ENCODE measurements around the gene SERPINA4. TPM values are rescaled to one million over a fixed set of nuclear protein-coding genes. Genes with fewer than 3 reads are reported as not detected.

Gene SERPINA4
- total and polyA plus RNA-seq, 2 of the 13 experiments (the other 11 are each of a cell fraction or from before 2014, with no cell fraction given), result 39.1 to 57.8 TPM

DNA sequence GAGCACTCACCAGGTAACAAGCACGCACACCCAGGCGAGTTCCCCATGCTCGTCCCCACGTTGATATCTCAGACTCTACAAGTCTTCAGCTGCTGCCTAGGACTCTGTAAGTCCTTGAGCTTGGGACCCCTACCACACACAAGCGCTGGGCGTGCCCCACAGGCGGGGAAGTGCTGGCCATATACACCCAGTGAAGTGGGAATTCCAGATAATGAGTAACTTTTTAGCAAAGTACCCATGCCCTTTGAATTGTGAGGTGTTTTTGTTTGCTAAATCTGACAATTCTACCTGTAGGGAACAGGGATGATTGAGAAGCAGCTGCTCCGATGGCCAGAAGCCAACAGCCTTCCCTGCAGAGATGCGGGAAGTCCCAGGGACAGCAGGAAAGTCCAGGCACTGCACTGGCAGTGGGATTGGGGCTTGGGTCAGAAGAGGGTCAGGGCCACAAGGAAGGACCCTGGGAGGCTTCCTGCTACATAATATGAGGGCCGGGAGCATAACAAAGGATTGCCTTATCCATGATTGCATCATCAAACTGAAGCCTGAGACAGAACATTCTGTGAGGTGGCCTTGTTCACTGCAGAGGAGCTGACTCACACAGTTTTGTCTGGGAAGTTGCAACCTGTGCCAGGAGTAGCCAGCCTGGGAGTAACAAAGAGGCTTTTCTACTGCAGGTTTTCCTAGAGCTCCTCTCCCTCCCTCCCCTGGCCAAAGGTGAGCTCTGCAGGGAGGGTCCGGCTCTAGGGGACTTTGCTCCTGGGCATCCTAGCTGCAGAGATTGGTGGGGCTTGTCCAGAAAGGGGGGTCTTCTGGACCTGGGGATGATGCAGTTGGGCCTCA is 37.8 kb downstream of the SERPINA4 start (continued):
- TF ChIP-seq, protein P1, sequence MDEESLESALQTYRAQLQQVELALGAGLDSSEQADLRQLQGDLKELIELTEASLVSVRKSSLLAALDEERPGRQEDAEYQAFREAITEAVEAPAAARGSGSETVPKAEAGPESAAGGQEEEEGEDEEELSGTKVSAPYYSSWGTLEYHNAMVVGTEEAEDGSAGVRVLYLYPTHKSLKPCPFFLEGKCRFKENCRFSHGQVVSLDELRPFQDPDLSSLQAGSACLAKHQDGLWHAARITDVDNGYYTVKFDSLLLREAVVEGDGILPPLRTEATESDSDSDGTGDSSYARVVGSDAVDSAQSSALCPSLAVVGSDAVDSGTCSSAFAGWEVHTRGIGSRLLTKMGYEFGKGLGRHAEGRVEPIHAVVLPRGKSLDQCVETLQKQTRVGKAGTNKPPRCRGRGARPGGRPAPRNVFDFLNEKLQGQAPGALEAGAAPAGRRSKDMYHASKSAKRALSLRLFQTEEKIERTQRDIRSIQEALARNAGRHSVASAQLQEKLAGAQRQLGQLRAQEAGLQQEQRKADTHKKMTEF (CRISPR knock-in tag; IDR thresholded peaks at IDR 0.05), result peak; percentile 99
- TF ChIP-seq ZNF562 (CRISPR knock-in tag; IDR thresholded peaks at IDR 0.05; ENCODE audit: borderline replicate concordance), result no peak
- no peak for TF ChIP-seq PTBP1 (IDR thresholded peaks at IDR 0.05; ENCODE audit: low read depth, low read length, poor library complexity, severe bottlenecking)
- TF ChIP-seq KDM5A (IDR thresholded peaks at IDR 0.05; ENCODE audit: borderline replicate concordance, low read length), result no peak
- peak; percentile 44; the same call in 1 of the 2 replicates for TF ChIP-seq ZNF24 (IDR thresholded peaks at IDR 0.05)
- peak; percentile 95 to 99 for TF ChIP-seq EP300 (IDR thresholded peaks at IDR 0.05; ENCODE audit: low read depth in 2 of 2, low read length in 2 of 2)
- TF ChIP-seq EP300 (CRISPR knock-in tag; IDR thresholded peaks at IDR 0.05; ENCODE audit: borderline replicate concordance), result peak; percentile 97
- TF ChIP-seq ARNT (IDR thresholded peaks at IDR 0.05), result no peak
- TF ChIP-seq ZNF432 (CRISPR knock-in tag; IDR thresholded peaks at IDR 0.05; ENCODE audit: borderline replicate concordance), result no peak
- no peak for TF ChIP-seq ZNF674 (CRISPR knock-in tag; IDR thresholded peaks at IDR 0.05; ENCODE audit: low read depth)
- peak; percentile 60; the same call in 1 of the 2 replicates for TF ChIP-seq ZSCAN21 (CRISPR knock-in tag; IDR thresholded peaks at IDR 0.05; ENCODE audit: borderline replicate concordance)
- TF ChIP-seq NFRKB (IDR thresholded peaks at IDR 0.05), result no peak
- TF ChIP-seq PHF21A (CRISPR knock-in tag; IDR thresholded peaks at IDR 0.05), result peak; percentile 97
- peak; percentile 75; the same call in 1 of the 2 replicates for TF ChIP-seq KDM5B (CRISPR knock-in tag; IDR thresholded peaks at IDR 0.05; ENCODE audit: borderline replicate concordance)
- TF ChIP-seq, protein P2, sequence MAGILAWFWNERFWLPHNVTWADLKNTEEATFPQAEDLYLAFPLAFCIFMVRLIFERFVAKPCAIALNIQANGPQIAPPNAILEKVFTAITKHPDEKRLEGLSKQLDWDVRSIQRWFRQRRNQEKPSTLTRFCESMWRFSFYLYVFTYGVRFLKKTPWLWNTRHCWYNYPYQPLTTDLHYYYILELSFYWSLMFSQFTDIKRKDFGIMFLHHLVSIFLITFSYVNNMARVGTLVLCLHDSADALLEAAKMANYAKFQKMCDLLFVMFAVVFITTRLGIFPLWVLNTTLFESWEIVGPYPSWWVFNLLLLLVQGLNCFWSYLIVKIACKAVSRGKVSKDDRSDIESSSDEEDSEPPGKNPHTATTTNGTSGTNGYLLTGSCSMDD (CRISPR knock-in tag; IDR thresholded peaks at IDR 0.05), result no peak
- peak; percentile 78 for TF ChIP-seq SIX1 (CRISPR knock-in tag; IDR thresholded peaks at IDR 0.05; ENCODE audit: borderline replicate concordance)
- no peak for TF ChIP-seq ZNF839 (CRISPR knock-in tag; IDR thresholded peaks at IDR 0.05; ENCODE audit: borderline replicate concordance)
- TF ChIP-seq, protein P3, sequence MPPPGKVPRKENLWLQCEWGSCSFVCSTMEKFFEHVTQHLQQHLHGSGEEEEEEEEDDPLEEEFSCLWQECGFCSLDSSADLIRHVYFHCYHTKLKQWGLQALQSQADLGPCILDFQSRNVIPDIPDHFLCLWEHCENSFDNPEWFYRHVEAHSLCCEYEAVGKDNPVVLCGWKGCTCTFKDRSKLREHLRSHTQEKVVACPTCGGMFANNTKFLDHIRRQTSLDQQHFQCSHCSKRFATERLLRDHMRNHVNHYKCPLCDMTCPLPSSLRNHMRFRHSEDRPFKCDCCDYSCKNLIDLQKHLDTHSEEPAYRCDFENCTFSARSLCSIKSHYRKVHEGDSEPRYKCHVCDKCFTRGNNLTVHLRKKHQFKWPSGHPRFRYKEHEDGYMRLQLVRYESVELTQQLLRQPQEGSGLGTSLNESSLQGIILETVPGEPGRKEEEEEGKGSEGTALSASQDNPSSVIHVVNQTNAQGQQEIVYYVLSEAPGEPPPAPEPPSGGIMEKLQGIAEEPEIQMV (CRISPR knock-in tag; IDR thresholded peaks at IDR 0.05; ENCODE audit: low read depth), result no peak; the same call in 1 of the 2 replicates
- TF ChIP-seq SNRNP70 (IDR thresholded peaks at IDR 0.05; ENCODE audit: low read depth, low read length), result no peak
- no peak for TF ChIP-seq HOXA7 (CRISPR knock-in tag; IDR thresholded peaks at IDR 0.05)
- TF ChIP-seq, protein P4, sequence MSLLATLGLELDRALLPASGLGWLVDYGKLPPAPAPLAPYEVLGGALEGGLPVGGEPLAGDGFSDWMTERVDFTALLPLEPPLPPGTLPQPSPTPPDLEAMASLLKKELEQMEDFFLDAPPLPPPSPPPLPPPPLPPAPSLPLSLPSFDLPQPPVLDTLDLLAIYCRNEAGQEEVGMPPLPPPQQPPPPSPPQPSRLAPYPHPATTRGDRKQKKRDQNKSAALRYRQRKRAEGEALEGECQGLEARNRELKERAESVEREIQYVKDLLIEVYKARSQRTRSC (CRISPR knock-in tag; IDR thresholded peaks at IDR 0.05; ENCODE audit: low read depth), result no peak
- no peak for TF ChIP-seq SYNCRIP (IDR thresholded peaks at IDR 0.05; ENCODE audit: insufficient read depth, low read depth, low read length)
- peak; percentile 91; the same call in 1 of the 2 replicates for TF ChIP-seq ZSCAN9 (CRISPR knock-in tag; IDR thresholded peaks at IDR 0.05; ENCODE audit: borderline replicate concordance)
- no peak for TF ChIP-seq ZNF678 (CRISPR knock-in tag; IDR thresholded peaks at IDR 0.05)
- TF ChIP-seq KLF12 (CRISPR knock-in tag; IDR thresholded peaks at IDR 0.05; ENCODE audit: borderline replicate concordance), result peak; percentile 86
- peak; percentile 65; the same call in 1 of the 2 replicates for TF ChIP-seq FOXK2 (IDR thresholded peaks at IDR 0.05)
- TF ChIP-seq ARNTL (CRISPR knock-in tag; IDR thresholded peaks at IDR 0.05), result peak; percentile 75; the same call in 1 of the 2 replicates

All from HepG2 (cell line).